Measurements from ENCODE around the gene ESM1. TPM values are rescaled to one million over a fixed set of nuclear protein-coding genes. Genes with fewer than 3 reads are reported as not detected.

Gene ESM1
- total and polyA plus RNA-seq, 2 of the 8 experiments (the other 6 are each of a cell fraction or from before 2014, with no cell fraction given): not detected

- H4K20me1 ChIP-seq (replicated peaks in 1 of 2; ENCODE audit: control insufficient read depth in 1 of 2, insufficient read depth in 2 of 2, low read length in 2 of 2): no peaks in the 10 kb centered on the region
- no peak overlapping the region for H4K91ac ChIP-seq (replicated peaks; ENCODE audit: insufficient read length, low read length)
- H3K14ac ChIP-seq (ENCODE audit: insufficient read length): no peak overlapping the region
- ChIA-PET CTCF (ENCODE audit: partially characterized antibody) (no interaction called here), POLR2A (ENCODE audit: partially characterized antibody) (no interaction called here)
- H3K4me3 ChIP-seq (ENCODE audit: extremely low read depth in 1 of 4, insufficient read depth in 2 of 4, low read depth in 3 of 4, low read length in 4 of 4): no peak overlapping the region
- no peak overlapping the region for H2BK120ac ChIP-seq (replicated peaks; ENCODE audit: low read depth, low read length)
- no peaks in the 10 kb centered on the region for H3K23me2 ChIP-seq (ENCODE audit: low read depth, low read length)
- H3K79me1 ChIP-seq (ENCODE audit: low read depth, low read length): no peaks in the 10 kb centered on the region
- no peak overlapping the region for H2AFZ ChIP-seq (ENCODE audit: low read length)
- no peak overlapping the region for H2BK15ac ChIP-seq (ENCODE audit: low read length)
- H3K4ac ChIP-seq (replicated peaks; ENCODE audit: insufficient read length, low read depth, low read length): no peak overlapping the region
- H3K79me2 ChIP-seq (ENCODE audit: control insufficient read depth in 1 of 2, insufficient read depth in 2 of 2, low read length in 2 of 2): no peaks in the 10 kb centered on the region
- H3K9ac ChIP-seq (replicated peaks in 1 of 4; ENCODE audit: extremely low read depth in 1 of 4, low read depth in 3 of 4, low read length in 3 of 4): no peak overlapping the region
- H3K9me3 ChIP-seq (ENCODE audit: insufficient read depth in 2 of 2, low read depth in 1 of 2, low read length in 1 of 2): no peaks in the 10 kb centered on the region
- H4K8ac ChIP-seq (ENCODE audit: extremely low read depth, insufficient read depth, low read length): no peak overlapping the region
- WGBS, 2 experiments (ENCODE audit: extremely low coverage in 1 of 2, insufficient coverage in 1 of 2, insufficient read length in 1 of 2, insufficient replicate concordance in 2 of 2, low coverage in 1 of 2, low lambda C conversion rate in 2 of 2, missing lambda C conversion rate in 1 of 2): 90% methylated on average over 4 of the region's 4 CpGs; no CpG with 5 or more reads in 1 of the 2 experiments
- no peak for FAIRE-seq
- H3K27ac ChIP-seq (ENCODE audit: low read depth, low read length): no peak overlapping the region
- H3K36me3 ChIP-seq (ENCODE audit: control insufficient read depth in 2 of 4, insufficient read depth in 4 of 4, low read length in 3 of 4): no peaks in the 10 kb centered on the region
- no peak overlapping the region for H2BK5ac ChIP-seq (ENCODE audit: low read depth, low read length)
- H2BK20ac ChIP-seq (ENCODE audit: low read length): no peak overlapping the region
- no peaks in the 10 kb centered on the region for H3K4me1 ChIP-seq (replicated peaks in 1 of 4; ENCODE audit: control insufficient read depth in 3 of 4, insufficient read depth in 4 of 4, low read length in 3 of 4)
- H3K18ac ChIP-seq (ENCODE audit: extremely low read depth, low read length): no peak overlapping the region
- no peak overlapping the region for H2AK5ac ChIP-seq (ENCODE audit: low read depth, low read length)
- H2BK12ac ChIP-seq (ENCODE audit: low read depth, low read length): no peak overlapping the region
- H3K23ac ChIP-seq (ENCODE audit: insufficient read length): no peak overlapping the region
- no peak overlapping the region for H3K56ac ChIP-seq (replicated peaks; ENCODE audit: insufficient read length, low read depth, low read length)
- H4K5ac ChIP-seq (ENCODE audit: insufficient read length, low read depth, low read length): no peak overlapping the region
- no peak for DNase-seq (ENCODE audit: low read depth in 1 of 2, low spot score in 2 of 2)
- H3K4me2 ChIP-seq (ENCODE audit: insufficient read depth in 1 of 2, low read depth in 2 of 2, low read length in 2 of 2): no peak overlapping the region
- H3K27me3 ChIP-seq (replicated peaks in 1 of 4; ENCODE audit: control insufficient read depth in 3 of 4, extremely low read depth in 1 of 4, insufficient read depth in 3 of 4, low read length in 3 of 4): no peaks in the 10 kb centered on the region
- TF ChIP-seq PHF8 (conservative IDR thresholded peaks at IDR 0.05; ENCODE audit: low read depth, low read length): no peak
- TF ChIP-seq RAD21 (IDR thresholded peaks at IDR 0.05 in 1 of 2, conservative IDR thresholded peaks at IDR 0.05 in 1 of 2; ENCODE audit: low read depth in 2 of 2, low read length in 2 of 2): no peak
- TF ChIP-seq NRF1 (IDR thresholded peaks at IDR 0.05; ENCODE audit: low read depth, low read length): no peak
- TF ChIP-seq TCF12 (IDR thresholded peaks at IDR 0.05; ENCODE audit: low read depth, low read length): no peak
- no peak for TF ChIP-seq NANOG (IDR thresholded peaks at IDR 0.05; ENCODE audit: insufficient read depth, low read depth, low read length, poor library complexity, severe bottlenecking)
- TF ChIP-seq EP300 (IDR thresholded peaks at IDR 0.05; ENCODE audit: borderline replicate concordance in 1 of 2, low read depth in 2 of 2, low read length in 2 of 2): no peak
- no peak for TF ChIP-seq ATF3 (IDR thresholded peaks at IDR 0.05; ENCODE audit: insufficient read depth, low read depth, low read length)
- TF ChIP-seq BCL11A (IDR thresholded peaks at IDR 0.05; ENCODE audit: low read depth in 2 of 2, low read length in 2 of 2): no peak
- TF ChIP-seq MAFK (IDR thresholded peaks at IDR 0.05; ENCODE audit: low read depth, low read length): no peak
- no peak for TF ChIP-seq KDM1A (IDR thresholded peaks at IDR 0.05; ENCODE audit: borderline replicate concordance, low read length)
- no peak for TF ChIP-seq RFX5 (IDR thresholded peaks at IDR 0.05; ENCODE audit: borderline replicate concordance, low read depth, low read length)
- TF ChIP-seq SIX5 (IDR thresholded peaks at IDR 0.05; ENCODE audit: low read depth, low read length): no peak
- TF ChIP-seq JUND (IDR thresholded peaks at IDR 0.05; ENCODE audit: low read length): no peak
Measured at GRCh38 chr5:55003432-55004065, 18.2 kb upstream of the ESM1 start.

Data from H1 (cell line).